ENCODE results near the gene RCSD1.

RCSD1 gene

GRCh38 chr1:167631936-167632614, 2.0 kb downstream of the RCSD1 start:
- TF ChIP-seq CTCF (IDR thresholded peaks at IDR 0.05; ENCODE audit: insufficient read depth, low read depth, low read length, missing control alignments), result no peak
- H3K4me3 ChIP-seq (ENCODE audit: low read depth, low read length), result peak overlapping the region; percentile 94
- DNase-seq (ENCODE audit: low read depth), result peak; percentile 64

GRCh38 chr1:167633258-167633944, 3.4 kb downstream of the RCSD1 start:
- no peak for TF ChIP-seq CTCF (IDR thresholded peaks at IDR 0.05; ENCODE audit: insufficient read depth, low read depth, low read length, missing control alignments)
- H3K4me3 ChIP-seq (ENCODE audit: low read depth, low read length), result peak overlapping the region; percentile 94
- DNase-seq (ENCODE audit: low read depth), result no peak

- TF ChIP-seq CTCF (IDR thresholded peaks at IDR 0.05; ENCODE audit: insufficient read depth, low read depth, low read length, missing control alignments), result no peak
- DNase-seq (ENCODE audit: low read depth), result no peak
- H3K4me3 ChIP-seq (ENCODE audit: low read depth, low read length), result no peak overlapping the region
Observed at GRCh38 chr1:167634435-167634834, 4.4 kb downstream of the RCSD1 start.

GRCh38 chr1:167635156-167635648, 5.2 kb downstream of the RCSD1 start:
- TF ChIP-seq CTCF (IDR thresholded peaks at IDR 0.05; ENCODE audit: insufficient read depth, low read depth, low read length, missing control alignments), result no peak
- H3K4me3 ChIP-seq (ENCODE audit: low read depth, low read length), result no peak overlapping the region
- DNase-seq (ENCODE audit: low read depth), result no peak

GRCh38 chr1:167635941-167636340, 5.9 kb downstream of the RCSD1 start:
- no peak for DNase-seq (ENCODE audit: low read depth)
- TF ChIP-seq CTCF (IDR thresholded peaks at IDR 0.05; ENCODE audit: insufficient read depth, low read depth, low read length, missing control alignments), result no peak
- H3K4me3 ChIP-seq (ENCODE audit: low read depth, low read length), result no peak overlapping the region

GRCh38 chr1:167638064-167638463, 8.0 kb downstream of the RCSD1 start:
- no peak for DNase-seq (ENCODE audit: low read depth)
- no peak for TF ChIP-seq CTCF (IDR thresholded peaks at IDR 0.05; ENCODE audit: insufficient read depth, low read depth, low read length, missing control alignments)
- H3K4me3 ChIP-seq (ENCODE audit: low read depth, low read length), result no peak overlapping the region
